B cell (primary cell): Measurements from ENCODE around the gene TRIM65. TPM values are rescaled to one million over a fixed set of nuclear protein-coding genes. Genes with fewer than 3 reads are reported as not detected.

ENCODE experiments used
- ATAC-seq: fragments of 200-7000 bp; cut with Tn5 transposase; one replicate; pipeline ENCODE4 v1.10.0; 2021; ENCODE audit warnings: low read depth, mild to moderate bottlenecking, moderate number of reproducible peaks, moderate library complexity
- CTCF ChIA-PET: fragments of 350-600 bp; sonication (Branson Sonifier 250); formaldehyde crosslinking; loops from one replicate; lab custom pipeline; 2021; ENCODE audit warnings: antibody characterized with exemption, inconsistent platforms; lab: Charles Lee
- POLR2A ChIA-PET: fragments of 350-600 bp; sonication (Branson Sonifier 250); formaldehyde crosslinking; loops from one replicate; lab custom pipeline; 2021; ENCODE audit warnings: antibody characterized with exemption; lab: Charles Lee
- DNase-seq: peaks from one replicate; pipeline ENCODE4 v3.0.0; 2013
- H2AFZ ChIP-seq: 2 replicates; pipeline ENCODE4 v1.6.1; 2012; ENCODE audit warnings: mild to moderate bottlenecking, low read depth, low read length; ENCODE audit not compliant: insufficient read depth, poor library complexity, severe bottlenecking
- H3K27ac ChIP-seq, 2 donors: 1 replicate in 1 of 2; 2 replicates in 1 of 2; pipeline ENCODE4 v1.5.1; 2012 to 2013; ENCODE audit warnings: low read length in 2 of 2, mild to moderate bottlenecking in 2 of 2, moderate library complexity in 1 of 2
- H3K27me3 ChIP-seq, 4 experiments: fragments of 200-600 bp in 1 of 4; sonication (generic) in 1 of 4; replicated peaks in 1 of 4; 1 replicate in 2 of 4; 2 replicates in 2 of 4; pipeline versions ENCODE4 v1.6.1 to v1.7.0; 2013 to 2016; ENCODE audit warnings: low read length in 3 of 4, mild to moderate bottlenecking in 2 of 4, mixed read lengths in 1 of 4, moderate library complexity in 1 of 4; ENCODE audit not compliant: insufficient read depth in 4 of 4, control insufficient read depth in 3 of 4; ENCODE audit errors: control extremely low read depth in 1 of 4
- H3K36me3 ChIP-seq, 2 experiments: replicated peaks in 1 of 2; 1 replicate in 1 of 2; 2 replicates in 1 of 2; pipeline versions ENCODE4 v1.6.1 to v1.7.1; 2013; ENCODE audit warnings: low read length in 1 of 2; ENCODE audit not compliant: insufficient read depth in 2 of 2, control insufficient read depth in 1 of 2; ENCODE audit errors: control extremely low read depth in 1 of 2, extremely low read depth in 1 of 2
- H3K4me1 ChIP-seq, 2 donors: fragments of 200-600 bp in 1 of 2; sonication (generic) in 1 of 2; 1 replicate in 1 of 2; 2 replicates in 1 of 2; pipeline versions ENCODE4 v1.5.1 to v1.6.1; 2013 to 2017; ENCODE audit warnings: low read length in 2 of 2; ENCODE audit not compliant: control insufficient read depth in 2 of 2, insufficient read depth in 2 of 2
- H3K4me2 ChIP-seq: replicated peaks from 2 replicates; pipeline ENCODE3; 2012; ENCODE audit warnings: mild to moderate bottlenecking, low read depth, low read length; ENCODE audit not compliant: poor library complexity, severe bottlenecking
- H3K4me3 ChIP-seq, 5 experiments: fragments of 200-600 bp in 1 of 5; sonication (generic) in 1 of 5; 1 replicate in 3 of 5; 2 replicates in 2 of 5; pipeline versions ENCODE4 v1.5.1 to v1.7.0; 2011 to 2016; ENCODE audit warnings: low read length in 4 of 5, mild to moderate bottlenecking in 4 of 5, low read depth in 2 of 5, control low read depth in 1 of 5, moderate library complexity in 1 of 5; ENCODE audit not compliant: insufficient read depth in 1 of 5; ENCODE audit errors: control extremely low read depth in 1 of 5, extremely low read depth in 1 of 5
- H3K79me2 ChIP-seq: fragments of 200-600 bp; sonication (generic); one replicate; pipeline ENCODE4 v1.6.0; 2016; ENCODE audit warnings: low read length; ENCODE audit not compliant: control insufficient read depth, insufficient read depth
- H3K9ac ChIP-seq: fragments of 200-600 bp; sonication (generic); 2 replicates; pipeline ENCODE4 v1.6.1; 2017; ENCODE audit warnings: mild to moderate bottlenecking, low read length, moderate library complexity
- H3K9me3 ChIP-seq, 3 donors: one replicate each; pipeline versions ENCODE4 v1.6.1 to v1.7.1; 2013; ENCODE audit warnings: low read length in 2 of 3; ENCODE audit not compliant: control insufficient read depth in 2 of 3, insufficient read depth in 1 of 3; ENCODE audit errors: control extremely low read depth in 1 of 3
- H4K20me1 ChIP-seq: 2 replicates; pipeline ENCODE4 v1.6.0; 2012; ENCODE audit warnings: mild to moderate bottlenecking, low read length; ENCODE audit not compliant: insufficient read depth, control insufficient read depth, poor library complexity, severe bottlenecking
- H3K27ac Mint-ChIP-seq: one replicate; pipeline ENCODE4 v1.8.0; 2021; ENCODE audit warnings: mixed read lengths
- H3K27me3 Mint-ChIP-seq: one replicate; pipeline ENCODE4 v1.8.0; 2021; ENCODE audit warnings: mixed read lengths
- H3K4me1 Mint-ChIP-seq: one replicate; pipeline ENCODE4 v1.8.0; 2021; ENCODE audit warnings: mixed read lengths
- H3K4me3 Mint-ChIP-seq: one replicate; pipeline ENCODE4 v1.8.0; 2021; ENCODE audit warnings: mixed read lengths
- H3K9me3 Mint-ChIP-seq: one replicate; pipeline ENCODE4 v1.8.0; 2022; ENCODE audit warnings: mixed read lengths; ENCODE audit not compliant: insufficient read depth
- CTCF ChIP-seq: fragments of 200-600 bp; IDR thresholded peaks from one replicate; pipeline ENCODE4 v1.8.0; 2022; ENCODE audit warnings: antibody characterized with exemption, mild to moderate bottlenecking
- EZH2 ChIP-seq: IDR thresholded peaks from 2 replicates; pipeline ENCODE4 v1.6.1; 2012; ENCODE audit warnings: borderline replicate concordance, low read depth, mild to moderate bottlenecking, moderate library complexity, low read length; ENCODE audit not compliant: insufficient read depth, poor library complexity, severe bottlenecking
- WGBS: methylation state at CpG from one replicate; pipeline ENCODE4 v1.1.5; 2013; ENCODE audit warnings: missing lambda C conversion rate; ENCODE audit not compliant: insufficient coverage; 5-methylcytosine and 5-hydroxymethylcytosine counted together
- intact Hi-C: fragments of 100-400 bp; cut with micrococcal nuclease; formaldehyde crosslinking; loops from one replicate; pipeline ENCODE4 v1.10.0; 2022
- polyA plus RNA-seq: library from polyadenylated mRNA; depleted of rRNA; stranded (reverse); fragments of >200 nt; gene quantifications from 2 replicates; pipeline ENCODE4 v1.2.3, GENCODE V29; 2012
- total RNA-seq, 2 donors: library from RNA; stranded (reverse); fragments of 120-200 nt in 1 of 2; gene quantifications; 1 replicate in 1 of 2; 2 replicates in 1 of 2; pipeline versions ENCODE4 v1.2.3 to v1.2.4, GENCODE V29; 2013 to 2022

TRIM65 gene
- total and polyA plus RNA-seq, 2 donors (not counting 1 experiment from before 2014, with no cell fraction given) = 16.8 to 40.7 TPM

DNA sequence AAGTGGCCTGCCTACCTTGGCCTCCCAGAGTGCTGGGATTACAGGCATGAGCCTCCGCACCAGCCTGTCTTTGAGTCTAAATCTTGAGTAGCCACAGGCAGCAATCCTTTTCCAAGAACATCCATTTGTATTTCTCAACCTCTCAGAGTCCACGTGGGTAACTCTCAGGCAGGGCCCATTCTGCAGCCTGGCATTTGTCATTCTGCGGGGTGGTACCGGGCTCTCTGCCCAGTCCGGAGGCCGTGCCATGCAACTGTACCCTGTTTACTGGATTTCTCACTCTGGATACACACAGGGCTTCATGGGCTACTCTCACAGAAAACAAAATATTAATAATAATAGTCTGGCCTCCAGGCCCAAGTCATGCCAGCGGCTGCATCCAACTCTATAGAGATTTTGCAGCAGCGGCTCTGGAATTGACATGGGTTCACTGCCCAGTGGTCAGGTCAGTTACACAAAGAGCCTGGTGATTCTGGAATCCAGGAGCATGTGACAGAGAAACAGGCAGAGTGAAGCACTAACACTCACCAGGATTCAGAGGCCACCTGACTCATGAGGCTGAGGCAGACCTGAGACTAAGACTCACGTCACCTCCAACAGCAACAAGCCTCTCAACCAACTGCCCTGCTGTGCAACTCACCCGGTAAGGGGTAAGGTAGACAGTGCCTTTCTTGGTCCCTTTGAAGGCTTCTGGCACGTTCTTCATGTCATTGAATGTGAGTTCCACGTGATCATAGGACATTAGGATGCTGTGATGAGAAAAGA, 45.6 kb downstream of the TRIM65 start:
- intact Hi-C loops = loop anchor here (10.0 kb wide), 1 partner anchor 186 kb away; the partner anchor contains the start of genes RECQL5 and SAP30BP
- no peak overlapping the region for H3K4me3 Mint-ChIP-seq

More for the DNA sequence above, 45.6 kb downstream of the TRIM65 start:
- peaks cover 24% of the 10 kb centered on the region for H3K4me1 Mint-ChIP-seq
- DNase-seq = no peak
- ChIA-PET CTCF (interaction anchor here (2.1 to 5.7 kb wide), 2 partner anchors 27 to 87 kb away, joined by 5 to 36 read pairs; partner anchors contain the start of genes GALK1 and TRIM47), POLR2A (interaction anchor here (0.9 kb wide), 1 partner anchor 28 kb away, joined by 3 read pairs; no protein-coding TSS in a partner anchor)
- no peak for ATAC-seq
- Histone ChIP-seq H3K9me3 (no peaks in the 10 kb centered on the region), H3K4me3 (no peak overlapping the region), H3K79me2 (peaks cover 59% of the 10 kb centered on the region), H3K9ac (no peak overlapping the region), H3K27ac (no peak overlapping the region), H3K27me3 (no peaks in the 10 kb centered on the region), H2AFZ (no peak overlapping the region), H3K4me1 (peaks cover 8 to 25% of the 10 kb centered on the region in 2 donors), H3K36me3 (peaks cover 7 to 58% of the 10 kb centered on the region in 2 experiments), H4K20me1 (peaks cover 18% of the 10 kb centered on the region), H3K4me2 (no peak overlapping the region)
- WGBS = 99% methylated on average over 12 of the region's 12 CpGs
- no peaks in the 10 kb centered on the region for H3K9me3 Mint-ChIP-seq
- no peak overlapping the region for H3K27ac Mint-ChIP-seq
- H3K27me3 Mint-ChIP-seq = no peaks in the 10 kb centered on the region
- no peak for TF ChIP-seq EZH2
- no peak for TF ChIP-seq CTCF
